HG03095 (cell line): ENCODE data around the gene TMIGD1.

Experiments
- ATAC-seq: cut with Tn5 transposase; IDR thresholded peaks from one replicate; pipeline ENCODE4 v1.9.1; 2021; ENCODE audit warnings: moderate library complexity; ENCODE audit not compliant: unreplicated experiment

TMIGD1 gene

GRCh38 chr17:30292286-30292858 is 41.5 kb downstream of the TMIGD1 start:
- peak; percentile 26 for ATAC-seq

DNA sequence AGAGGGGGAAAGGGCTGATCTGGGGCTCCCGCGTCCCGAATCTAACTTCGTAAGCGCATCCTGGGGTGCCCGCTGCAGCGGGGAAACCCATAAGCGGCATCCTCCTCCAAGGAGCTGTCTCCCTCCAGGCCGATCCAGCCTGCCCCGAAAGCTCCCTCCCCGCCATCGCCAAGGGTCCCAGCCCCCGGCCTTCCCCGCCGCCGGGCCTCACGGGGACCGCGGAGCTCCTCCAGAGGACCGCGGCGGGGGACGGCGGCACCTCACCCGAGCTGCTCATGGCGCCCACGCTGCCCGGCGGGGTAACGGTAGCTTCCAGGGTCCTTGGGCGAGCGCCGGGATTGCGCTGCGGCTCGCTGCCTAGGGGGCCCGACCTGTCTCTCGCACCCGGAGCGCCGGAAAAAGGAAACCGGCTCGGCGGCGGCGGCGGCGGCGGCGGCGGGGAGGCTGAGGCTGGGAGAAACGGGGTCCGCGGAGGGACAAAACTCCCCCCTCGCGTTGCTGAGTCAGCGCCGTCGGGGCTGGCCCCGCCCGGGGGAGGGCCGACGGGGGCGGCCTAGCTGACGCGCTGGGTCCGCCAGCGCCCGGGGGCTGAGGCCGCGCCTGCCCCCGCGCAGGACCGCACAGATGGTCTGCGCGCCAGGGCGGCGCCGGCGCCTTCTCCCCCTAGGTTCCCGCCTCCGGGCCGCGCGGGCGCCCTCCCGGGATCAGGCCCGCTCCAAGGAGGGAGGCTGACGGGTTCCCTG is 42.1 kb downstream of the TMIGD1 start, which contains the start of gene BLMH:
Gene BLMH, minus strand, starts transcription at position 402 of the 743 bp plus-strand sequence. Its CDS starts 125 bp downstream, at position 277.
- peak; percentile 57 for ATAC-seq

DNA sequence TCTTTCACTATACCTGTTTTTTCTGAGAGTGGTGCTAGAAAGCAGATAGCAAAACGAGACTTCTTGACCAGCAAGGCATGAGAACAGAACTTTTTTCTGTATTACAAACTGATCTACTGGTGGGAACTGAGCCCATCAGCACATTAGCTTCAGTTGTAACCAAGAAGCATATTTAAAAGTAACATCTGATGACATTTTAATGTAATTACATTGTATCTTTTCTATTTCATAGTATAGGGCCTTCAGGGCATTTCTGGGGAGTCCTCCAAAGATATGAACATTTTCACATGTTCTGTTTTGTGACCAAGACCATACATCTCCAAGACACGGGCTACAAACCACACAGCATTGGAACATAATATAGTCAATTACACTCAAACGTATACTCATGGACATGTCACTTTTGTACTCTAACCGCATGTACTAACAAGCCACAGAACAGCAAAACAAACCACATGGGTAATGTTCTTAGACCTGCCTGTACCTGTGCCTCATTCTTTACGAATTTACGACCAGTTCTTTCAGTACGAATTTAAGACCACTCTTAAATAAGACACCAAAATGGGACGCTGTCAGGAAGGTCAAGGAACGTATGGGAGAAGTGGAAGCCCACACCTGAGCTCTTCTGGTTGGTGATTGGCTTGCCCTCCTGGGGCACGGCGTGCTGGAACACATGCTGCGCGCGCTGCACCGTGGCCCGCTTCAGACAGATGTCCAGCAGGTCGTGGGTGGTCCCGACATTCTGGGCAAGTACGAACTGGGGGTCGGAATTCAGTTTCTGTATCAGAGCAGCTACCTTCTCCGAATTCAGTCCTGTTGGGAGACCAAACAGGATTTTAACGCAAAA is 42.9 kb downstream of the TMIGD1 start:
- ATAC-seq, result no peak

- no peak for ATAC-seq
Measured at GRCh38 chr17:30290077-30290476, 43.8 kb downstream of the TMIGD1 start.

GRCh38 chr17:30279156-30279555 is 54.7 kb downstream of the TMIGD1 start:
- no peak for ATAC-seq

GRCh38 chr17:30278032-30278431 is 55.8 kb downstream of the TMIGD1 start:
- ATAC-seq, result no peak

GRCh38 chr17:30275911-30276310 is 57.9 kb downstream of the TMIGD1 start:
- no peak for ATAC-seq

DNA sequence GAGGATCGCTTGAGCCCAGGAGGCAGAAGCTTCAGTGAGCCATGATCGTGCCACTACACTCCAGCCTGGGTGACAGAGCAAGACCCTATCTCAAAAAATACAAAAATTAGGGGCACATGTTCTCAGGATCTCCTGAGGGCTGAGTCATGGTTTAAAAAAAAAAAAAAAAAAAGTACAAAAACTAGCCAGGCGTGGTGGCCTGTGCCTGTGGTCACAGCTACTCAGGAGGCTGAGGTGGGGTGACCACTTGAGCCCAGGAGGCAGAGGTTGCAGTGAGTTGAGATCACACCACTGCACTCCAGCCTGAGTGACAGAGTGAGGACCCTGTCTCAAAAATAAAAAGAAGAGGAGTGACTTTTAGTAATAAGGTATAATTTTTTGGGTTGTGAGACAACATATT is 59.0 kb downstream of the TMIGD1 start:
- no peak for ATAC-seq

GRCh38 chr17:30273373-30273772 is 60.5 kb downstream of the TMIGD1 start:
- ATAC-seq, result no peak

DNA sequence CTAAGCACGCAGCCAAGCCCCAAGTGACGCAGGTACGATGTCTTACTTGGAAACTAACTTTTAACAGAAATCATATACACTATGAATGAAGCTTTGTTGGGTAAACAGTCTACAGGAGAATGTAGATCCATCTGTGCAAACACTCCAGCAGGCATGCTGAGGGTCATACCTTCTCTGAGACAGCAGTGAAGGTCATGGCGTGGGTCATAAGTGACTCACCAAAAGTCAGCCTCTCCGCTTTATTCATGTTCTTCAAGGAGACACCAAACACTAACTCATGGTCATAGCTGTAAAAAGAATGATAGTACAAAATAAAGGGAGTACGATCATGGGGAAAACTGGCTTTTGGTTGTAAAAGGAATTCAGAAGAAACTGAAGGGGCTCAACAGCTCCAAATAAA is 62.8 kb downstream of the TMIGD1 start:
- ATAC-seq, result no peak

GRCh38 chr17:30267625-30268024 is 66.2 kb downstream of the TMIGD1 start:
- ATAC-seq, result no peak
